GM18907 (cell line): ENCODE measurements around the gene REN.

Experiments
- ATAC-seq: cut with Tn5 transposase; IDR thresholded peaks from one replicate; pipeline ENCODE4 v1.9.1; 2021; ENCODE audit warnings: mild to moderate bottlenecking, moderate library complexity; ENCODE audit not compliant: unreplicated experiment

Gene REN

DNA sequence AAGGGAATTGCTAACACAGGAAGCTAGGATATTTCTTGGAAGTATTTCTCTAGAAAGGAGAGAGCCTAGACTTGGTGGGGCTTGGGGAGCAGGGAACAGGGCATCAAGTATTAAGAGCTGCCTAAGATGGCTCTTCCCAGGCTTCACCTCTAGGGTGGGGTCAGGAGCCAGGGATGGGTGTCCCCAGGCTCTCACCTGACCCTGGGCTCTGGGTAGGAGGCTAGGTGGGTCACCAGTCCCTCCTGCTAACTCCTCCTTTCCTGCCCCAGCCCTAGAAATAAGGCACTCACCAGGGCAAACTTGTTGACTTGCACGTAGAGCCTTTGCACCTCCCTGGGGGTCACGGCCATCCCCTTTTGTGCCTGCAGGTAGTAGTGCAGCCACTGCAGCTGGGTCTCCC, 29.3 kb downstream of the REN start:
- no peak for ATAC-seq

DNA sequence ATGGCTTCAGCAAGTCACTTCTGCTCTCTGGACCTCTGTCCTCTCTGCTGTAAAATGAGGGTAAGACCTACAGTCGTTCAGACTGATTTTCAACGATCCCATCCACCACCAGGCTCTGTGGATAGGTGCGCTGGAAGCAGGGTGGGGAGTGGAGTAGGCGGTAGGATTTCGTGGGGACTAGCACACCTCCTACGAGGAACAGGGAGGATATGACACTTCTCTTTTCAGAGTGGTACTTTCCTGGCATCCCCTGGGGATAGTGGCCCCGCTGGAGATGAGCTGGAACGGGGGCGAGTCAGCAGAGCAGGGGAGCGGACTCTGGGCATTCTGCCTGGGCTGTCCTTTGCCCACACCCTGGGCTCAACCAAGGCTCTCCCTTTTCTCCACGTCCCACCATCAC, 32.0 kb downstream of the REN start:
- no peak for ATAC-seq

DNA sequence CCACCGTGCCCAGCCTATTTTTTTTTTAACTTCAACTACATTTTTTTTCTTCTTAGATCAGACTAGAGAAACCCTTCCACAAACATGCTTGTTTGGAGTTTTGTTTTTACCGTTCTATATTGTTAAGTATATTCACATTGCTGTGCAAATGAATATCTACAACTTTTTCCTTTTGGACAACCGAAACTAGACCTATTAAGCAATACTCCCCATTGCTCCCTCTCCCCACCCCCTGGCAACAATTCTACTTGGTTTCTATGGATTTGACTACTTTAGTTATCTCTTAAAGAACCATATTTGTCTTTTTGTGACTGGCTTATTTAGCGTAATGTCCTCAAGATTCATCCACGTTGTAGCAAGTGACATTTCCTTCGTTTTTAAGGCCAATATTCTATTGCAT, 33.4 kb downstream of the REN start:
- no peak for ATAC-seq

DNA sequence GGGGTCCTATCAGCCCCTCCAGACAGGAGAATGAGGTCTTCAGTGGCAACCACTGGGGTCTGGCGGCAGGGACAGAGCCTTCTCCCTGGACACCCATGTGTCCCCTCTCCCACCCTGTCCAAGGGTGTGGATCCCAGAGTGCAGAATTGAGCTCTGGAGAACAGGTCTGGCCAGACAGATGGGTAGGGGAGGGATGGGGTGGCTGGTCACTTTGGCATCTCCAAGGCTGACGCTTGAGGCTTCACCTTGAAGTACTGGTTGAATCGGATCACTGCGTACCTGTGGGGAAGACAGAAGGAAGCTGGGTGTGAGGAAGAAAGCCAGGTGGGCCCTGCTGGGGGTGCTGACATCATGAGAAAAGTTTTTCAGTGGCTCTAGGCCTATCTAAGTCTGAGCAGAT, 34.2 kb downstream of the REN start:
- ATAC-seq: no peak

DNA sequence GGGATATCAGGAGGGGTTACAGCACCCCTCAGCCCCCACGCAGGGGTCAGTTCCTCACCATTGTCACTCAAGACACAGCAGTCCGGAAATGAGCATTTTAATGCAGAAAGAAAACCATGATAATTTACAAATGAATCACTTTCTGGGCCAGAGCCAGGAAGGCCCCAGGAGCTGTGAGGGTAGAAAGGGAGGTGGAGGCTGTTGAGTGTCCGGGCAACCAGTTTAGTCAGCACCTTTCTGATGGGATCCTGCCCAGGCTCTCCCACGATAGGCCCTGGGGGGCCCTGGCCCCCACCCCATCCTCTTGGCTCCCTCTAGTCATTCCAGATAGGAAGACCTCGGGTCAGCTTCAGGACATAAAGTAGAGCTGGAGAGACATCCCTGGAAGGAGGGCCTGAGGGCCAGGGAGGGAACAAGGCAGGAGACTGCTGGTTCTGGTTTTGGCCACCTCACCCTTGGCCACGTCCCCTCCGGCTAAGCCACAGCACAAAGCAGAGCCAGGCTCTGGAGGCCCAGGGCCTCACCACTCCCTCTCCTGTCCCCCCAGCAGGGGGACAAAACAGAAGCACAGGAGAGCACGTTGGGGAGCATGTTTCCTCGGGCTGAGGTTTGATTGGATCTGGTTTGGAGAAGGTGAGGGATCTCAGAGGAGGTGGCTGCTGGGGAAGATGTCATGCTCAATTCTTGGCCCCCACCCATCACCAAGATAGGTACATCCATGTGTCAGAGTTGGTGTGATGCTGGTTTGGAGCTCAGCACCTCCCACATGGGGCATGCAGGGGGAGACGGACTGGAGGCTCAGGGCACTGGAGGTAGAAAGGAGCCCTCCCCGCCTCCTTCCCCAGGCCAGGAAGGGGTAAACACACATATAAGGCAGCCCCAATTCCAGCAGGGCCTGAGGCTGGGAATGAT, 34.9 kb downstream of the REN start:
- no peak for ATAC-seq

DNA sequence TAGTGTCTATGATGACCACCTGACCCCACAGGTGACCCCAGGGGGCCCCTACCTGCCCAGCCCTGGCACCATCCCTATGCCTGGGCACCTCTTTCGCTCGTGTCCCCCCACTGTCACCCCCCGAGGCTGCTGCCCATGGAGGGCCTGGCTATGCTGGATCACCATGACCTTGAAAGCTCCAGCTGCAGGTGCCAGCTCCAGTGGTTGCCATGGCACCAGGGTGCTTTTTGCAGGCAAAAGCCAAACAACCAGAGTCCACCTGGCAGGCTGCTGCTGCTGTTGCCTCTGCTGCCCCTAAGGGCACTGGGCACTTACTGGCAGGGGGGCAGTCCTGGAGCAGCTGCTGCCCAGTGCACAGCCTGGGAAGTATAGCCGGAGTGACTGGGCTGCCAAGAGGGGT, 36.0 kb downstream of the REN start:
- ATAC-seq: no peak

DNA sequence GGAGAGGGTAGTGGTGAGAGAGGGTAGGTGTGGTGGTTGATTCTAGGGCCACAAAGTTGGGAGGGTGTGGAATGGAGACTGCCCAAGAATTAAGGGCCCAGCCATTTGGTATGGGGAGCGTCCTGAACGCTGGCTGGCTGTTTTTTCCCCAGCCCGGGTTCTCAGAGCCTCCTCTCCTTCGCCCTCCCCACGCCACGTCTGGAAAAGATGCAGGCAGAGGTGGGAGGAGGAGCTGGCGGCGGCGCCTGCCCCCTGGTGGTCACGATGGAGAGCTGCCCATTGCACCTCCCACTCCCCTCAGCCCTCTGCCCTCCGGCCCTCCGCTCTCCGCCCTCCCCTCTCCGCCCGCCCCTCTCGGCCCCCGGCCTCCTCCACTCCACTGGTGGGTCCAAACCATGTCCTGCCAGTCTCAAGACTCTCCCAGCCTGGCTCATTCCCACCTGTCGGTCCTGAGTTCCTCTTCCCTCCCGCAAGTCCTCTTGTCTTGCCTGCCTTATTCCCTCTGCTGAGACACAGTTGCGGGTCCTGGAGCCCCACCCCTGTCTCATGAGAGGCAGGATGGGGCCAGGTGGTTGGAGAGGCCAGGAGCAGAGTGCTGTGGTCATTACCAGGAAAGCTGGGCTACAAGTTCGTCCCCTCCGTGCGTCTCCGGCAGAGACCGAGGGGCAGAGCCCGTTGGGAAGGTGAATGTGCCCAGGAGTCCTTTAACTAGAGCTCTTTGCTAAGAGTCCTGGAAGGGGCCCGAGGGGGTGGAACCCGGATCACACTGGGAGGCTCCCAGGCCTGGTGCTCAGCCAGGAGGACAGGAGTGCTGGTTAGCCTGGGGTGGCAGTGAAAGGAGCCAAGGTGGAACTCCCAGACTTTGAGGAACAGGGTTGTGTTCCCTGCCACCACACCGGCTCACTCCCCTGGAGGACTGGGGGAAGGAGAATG, 36.9 kb downstream of the REN start:
- no peak for ATAC-seq

DNA sequence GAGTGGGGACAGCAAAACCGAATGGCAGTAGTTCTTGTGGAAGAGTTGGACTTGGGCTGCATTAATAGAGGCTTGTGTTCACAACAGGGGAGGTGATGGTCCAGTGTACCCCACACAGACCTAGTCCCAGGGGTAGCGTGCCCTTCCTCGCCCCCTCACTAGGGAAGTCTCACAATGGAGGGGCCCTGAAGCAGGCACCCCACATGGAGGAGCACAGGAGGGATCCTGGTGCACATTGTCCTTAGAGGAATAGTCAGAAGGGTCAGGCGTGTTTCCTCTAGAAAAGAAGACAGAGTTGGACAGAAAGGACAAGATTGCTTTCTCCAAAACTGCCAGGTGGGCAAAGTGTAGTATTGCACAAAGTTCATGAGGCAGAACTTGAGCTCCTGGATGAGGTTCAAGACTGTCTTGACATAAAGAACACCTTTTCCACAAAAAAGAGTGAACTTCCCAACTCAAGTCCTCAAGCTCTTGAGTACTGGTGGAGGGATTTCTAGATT, 37.6 kb downstream of the REN start:
- no peak for ATAC-seq

DNA sequence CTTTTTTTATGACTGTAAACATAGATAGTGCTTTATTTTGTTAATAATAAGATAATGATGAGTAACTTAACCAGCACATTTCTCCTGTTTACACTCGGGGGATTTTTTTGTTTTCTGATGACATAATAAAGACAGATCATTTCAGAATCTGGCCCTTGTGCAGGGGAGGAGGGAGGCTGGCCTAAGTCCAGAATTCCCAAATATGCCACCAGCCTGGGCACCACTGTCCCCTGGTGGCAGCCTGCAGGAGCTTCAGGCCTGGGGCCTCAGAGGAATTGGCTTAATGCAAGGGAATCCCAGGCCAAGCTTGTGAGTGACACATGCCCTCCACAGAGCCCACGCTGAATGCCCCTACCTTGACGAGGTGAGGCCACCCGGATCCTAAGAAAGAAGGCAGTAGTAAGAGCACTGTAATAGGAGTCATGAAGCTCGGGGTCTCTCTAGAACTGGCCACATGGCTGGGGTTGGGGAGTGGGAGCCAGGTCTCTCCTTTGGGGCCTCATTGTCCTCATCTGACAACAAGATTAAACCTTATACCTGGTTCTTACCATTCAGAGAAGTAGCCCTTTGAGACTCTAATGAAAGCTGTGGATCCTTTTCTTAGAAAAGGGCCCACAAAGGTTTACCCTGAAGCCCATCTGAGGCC, 38.4 kb downstream of the REN start:
- no peak for ATAC-seq

DNA sequence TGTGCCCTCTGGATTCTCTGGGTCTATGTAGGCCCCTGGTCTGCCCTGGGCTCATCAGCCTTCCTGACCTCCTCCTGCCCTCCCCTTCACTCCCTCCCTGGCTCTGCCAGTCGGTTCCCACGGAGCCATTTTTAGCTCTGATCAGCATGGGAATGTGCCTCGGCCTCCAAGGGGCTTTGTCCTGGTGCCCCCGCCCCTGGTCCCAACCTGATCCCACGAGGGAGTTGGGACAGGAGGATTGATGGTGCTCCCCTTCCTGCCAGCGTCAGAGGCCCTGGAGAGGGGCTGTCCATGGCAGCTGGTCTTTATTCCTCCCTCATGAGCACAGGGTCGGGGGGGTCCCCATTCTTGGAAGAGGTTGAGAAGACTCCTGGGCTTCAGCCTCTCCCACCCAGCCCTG, 39.2 kb downstream of the REN start:
- no peak for ATAC-seq

DNA sequence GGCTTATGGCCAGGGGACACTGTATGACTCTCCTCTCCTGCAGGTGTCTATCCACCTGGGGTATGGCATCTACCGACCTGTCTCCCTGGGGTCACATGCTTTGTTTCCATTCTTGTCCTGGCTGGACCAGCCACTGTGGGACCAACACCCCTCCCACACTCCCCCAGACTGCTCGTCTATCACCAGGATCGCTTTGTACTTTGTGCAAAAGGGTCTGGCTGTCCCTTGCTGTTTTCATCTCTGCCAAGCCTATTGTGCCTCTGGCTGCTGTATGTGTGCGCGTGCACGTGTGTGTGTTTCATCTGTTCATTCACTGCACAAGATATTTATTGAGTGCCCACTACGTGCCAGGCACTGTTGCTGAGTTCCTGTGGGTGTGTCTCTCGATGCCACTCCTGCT, 39.8 kb downstream of the REN start:
- ATAC-seq: no peak

DNA sequence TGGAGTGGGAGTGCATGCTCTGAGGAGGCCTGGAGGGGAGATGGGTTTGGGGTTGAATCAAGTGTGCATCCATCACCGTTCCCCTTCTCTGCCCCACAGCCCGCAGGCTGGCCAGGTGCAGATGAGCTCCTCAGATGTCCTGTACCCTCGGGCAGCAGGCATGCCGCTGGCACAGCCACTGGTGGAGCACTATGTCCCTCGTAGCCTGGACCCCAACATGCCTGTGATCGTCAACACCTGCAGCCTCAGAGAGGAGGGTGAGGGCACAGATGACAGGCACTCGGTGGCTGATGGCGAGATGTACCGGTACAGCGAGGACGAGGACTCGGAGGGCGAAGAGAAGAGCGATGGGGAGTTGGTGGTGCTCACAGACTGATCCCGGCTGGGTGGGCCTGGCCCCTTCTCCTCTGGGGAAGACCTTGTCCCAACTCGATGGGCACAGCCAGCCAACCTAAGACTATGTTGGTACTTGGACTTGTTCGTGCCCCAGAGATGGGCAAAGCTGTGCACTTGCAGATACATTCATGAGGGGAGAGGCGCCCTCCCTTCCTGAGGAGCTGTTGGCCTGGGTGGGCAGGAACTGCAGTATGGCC, 40.3 kb downstream of the REN start:
- ATAC-seq: no peak

DNA sequence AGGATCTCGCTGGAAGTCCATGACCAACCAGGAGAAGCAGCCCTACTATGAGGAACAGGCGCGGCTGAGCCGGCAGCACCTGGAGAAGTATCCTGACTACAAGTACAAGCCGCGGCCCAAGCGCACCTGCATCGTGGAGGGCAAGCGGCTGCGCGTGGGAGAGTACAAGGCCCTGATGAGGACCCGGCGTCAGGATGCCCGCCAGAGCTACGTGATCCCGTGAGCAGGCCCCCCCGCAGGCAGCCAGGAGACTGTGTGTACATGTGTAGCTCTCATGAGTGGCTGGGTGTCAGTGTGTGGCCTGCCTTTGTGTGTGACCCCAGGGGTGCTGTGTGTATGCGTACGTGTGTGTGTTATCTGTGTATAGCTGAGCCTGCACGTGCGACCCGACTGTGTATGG, 41.5 kb downstream of the REN start:
- no peak for ATAC-seq

DNA sequence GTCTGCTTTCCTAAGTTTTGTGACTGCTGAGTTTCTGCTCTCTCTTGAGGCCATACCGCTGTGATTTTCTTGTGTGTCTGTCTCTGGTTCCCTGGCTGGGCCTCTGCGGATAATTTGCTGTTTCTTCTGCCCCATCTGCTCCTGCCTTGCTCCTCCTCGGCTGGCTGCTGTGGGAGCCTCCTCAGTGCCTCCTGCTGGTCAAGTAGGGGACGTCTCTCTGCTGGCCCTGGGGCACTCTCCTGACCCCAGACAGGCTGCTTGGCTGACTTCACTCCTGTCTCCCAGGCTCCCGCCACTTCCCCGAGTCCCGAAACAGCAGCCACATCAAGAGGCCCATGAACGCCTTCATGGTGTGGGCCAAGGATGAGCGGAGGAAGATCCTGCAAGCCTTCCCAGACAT, 42.8 kb downstream of the REN start:
- no peak for ATAC-seq

DNA sequence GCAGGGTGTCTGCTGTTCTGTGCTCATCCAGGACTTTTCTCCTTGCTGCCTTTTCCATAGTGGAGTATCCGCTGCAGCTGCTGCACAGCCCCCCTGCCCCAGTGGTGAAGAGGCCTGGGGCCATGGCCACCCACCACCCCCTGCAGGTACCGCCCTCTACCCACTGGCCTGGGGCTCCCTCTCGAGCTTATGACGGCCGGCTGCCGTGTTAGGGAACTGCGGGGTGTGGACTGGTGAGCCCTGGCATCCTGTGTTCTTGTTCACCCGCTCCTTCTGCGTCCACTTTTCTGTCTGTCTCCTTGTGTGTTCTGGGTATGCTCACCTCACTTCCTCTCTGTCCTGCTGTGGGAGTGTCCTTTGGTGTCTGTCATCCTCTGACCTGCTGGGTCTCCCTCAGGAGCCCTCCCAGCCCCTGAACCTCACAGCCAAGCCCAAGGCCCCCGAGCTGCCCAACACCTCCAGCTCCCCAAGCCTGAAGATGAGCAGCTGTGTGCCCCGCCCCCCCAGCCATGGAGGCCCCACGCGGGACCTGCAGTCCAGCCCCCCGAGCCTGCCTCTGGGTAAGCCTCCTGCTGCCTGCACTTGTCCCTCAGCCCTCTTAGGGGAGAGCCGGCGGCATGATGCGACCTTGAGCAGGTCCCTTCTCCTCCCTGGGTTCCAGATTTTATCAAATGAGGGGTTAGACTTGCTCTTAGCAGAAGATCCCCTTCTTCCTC, 44.1 kb downstream of the REN start:
- ATAC-seq: no peak

DNA sequence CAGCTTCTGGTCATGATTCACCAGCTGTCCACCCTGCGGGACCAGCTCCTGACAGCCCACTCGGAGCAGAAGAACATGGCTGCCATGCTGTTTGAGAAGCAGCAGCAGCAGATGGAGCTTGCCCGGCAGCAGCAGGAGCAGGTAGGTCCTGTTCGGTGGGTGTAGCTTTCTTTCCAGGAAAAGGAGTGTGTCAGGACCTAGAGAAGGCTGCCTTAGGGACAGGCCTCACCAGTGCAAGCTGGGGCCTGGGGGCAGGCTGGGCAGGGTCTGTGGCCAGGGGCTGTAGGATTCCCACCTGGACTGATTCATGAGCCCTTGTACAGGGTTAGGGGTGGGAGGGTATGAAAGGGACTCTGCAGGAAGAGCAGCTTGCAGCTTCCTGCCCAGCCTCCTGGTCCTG, 49.6 kb downstream of the REN start:
- ATAC-seq: no peak

DNA sequence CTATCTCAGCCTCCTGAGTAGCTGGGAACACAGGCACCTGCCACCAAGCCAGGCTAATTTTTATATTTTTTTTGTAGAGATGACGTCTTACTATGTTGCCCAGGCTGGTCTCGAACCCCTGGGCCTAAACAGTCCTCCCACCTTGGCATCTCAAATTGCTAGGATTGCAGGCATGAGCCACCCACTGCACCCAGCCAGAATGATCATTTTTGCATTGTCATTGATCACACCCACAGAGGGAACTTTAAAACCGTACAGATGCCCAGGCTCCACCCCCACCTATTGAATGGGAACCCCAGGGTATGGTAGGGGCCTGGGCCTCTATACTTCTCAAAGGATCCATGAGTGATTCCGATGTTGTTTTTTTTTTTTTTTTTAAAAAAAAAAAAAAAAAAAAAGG, 51.0 kb downstream of the REN start:
- ATAC-seq: no peak

DNA sequence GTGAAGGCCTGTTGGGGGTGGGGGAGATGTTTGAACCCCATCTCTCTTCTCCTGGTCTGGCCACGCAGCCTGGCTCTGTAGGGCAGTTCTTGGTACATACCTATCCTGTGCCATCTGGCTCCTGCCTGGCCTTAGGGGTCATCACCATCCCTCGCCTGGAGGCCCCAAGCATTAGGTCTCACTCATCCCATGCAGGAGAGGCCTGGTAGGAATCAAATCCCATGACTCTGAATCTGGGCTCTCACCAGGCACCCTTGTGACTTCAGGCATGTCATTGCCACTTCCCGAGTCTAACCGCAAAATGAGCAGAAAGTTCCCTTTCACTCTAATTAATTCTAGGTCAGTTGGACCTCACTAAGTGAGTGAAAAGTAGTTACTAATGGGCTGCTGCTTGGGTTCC, 51.5 kb downstream of the REN start:
- no peak for ATAC-seq

DNA sequence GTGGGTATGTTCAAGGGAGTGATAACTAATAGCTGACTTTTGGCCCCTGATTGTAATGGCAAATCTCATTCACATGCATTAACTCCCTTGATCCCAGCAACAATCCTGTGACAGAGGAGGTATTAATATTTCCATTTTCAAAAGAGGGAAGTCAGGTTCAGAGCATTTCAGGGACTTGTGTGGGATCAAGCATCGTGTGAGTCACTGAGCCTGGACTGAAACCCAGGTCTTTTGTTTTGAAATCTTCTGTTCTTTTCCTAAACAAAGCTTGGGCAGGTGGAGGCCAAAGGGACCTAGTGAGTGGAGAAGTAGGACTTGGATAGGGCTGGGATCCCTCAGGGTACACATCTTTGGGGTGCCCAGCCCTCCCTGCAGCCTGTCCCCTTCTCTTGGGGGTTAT, 52.2 kb downstream of the REN start:
- no peak for ATAC-seq
